Neuronal stem cell (in vitro differentiated cells): ENCODE data around the gene GRM1. TPM values are rescaled to one million over a fixed set of nuclear protein-coding genes. Genes with fewer than 3 reads are reported as not detected.

Source experiments
- DNase-seq: peaks from one replicate; pipeline ENCODE4 v3.0.0-alpha.2; 2013; ENCODE audit warnings: low spot score
- H2AFZ ChIP-seq: one replicate; pipeline ENCODE4 v1.6.1; 2013; ENCODE audit warnings: mild to moderate bottlenecking, low read length, inconsistent platforms
- H2AK5ac ChIP-seq: 2 replicates; pipeline ENCODE4 v1.6.1; 2013; ENCODE audit warnings: low read depth, mild to moderate bottlenecking, inconsistent platforms, low read length, moderate library complexity, mixed read lengths
- H2BK120ac ChIP-seq: 2 replicates; pipeline ENCODE4 v1.6.1; 2013; ENCODE audit warnings: low read depth, mild to moderate bottlenecking, inconsistent platforms, low read length, moderate library complexity, mixed read lengths
- H2BK12ac ChIP-seq: one replicate; pipeline ENCODE4 v1.6.1; 2013; ENCODE audit warnings: low read length, inconsistent platforms
- H2BK15ac ChIP-seq: 2 replicates; pipeline ENCODE4 v1.6.1; 2013; ENCODE audit warnings: mild to moderate bottlenecking, low read length, inconsistent platforms, mixed read lengths
- H2BK5ac ChIP-seq: one replicate; pipeline ENCODE4 v1.6.1; 2013; ENCODE audit warnings: inconsistent platforms, mild to moderate bottlenecking, low read length, moderate library complexity
- H3K14ac ChIP-seq: one replicate; pipeline ENCODE4 v1.6.1; 2013; ENCODE audit warnings: low read length, inconsistent platforms
- H3K18ac ChIP-seq: 2 replicates; pipeline ENCODE4 v1.6.1; 2013; ENCODE audit warnings: low read length, inconsistent platforms
- H3K23ac ChIP-seq: 2 replicates; pipeline ENCODE4 v1.6.1; 2013; ENCODE audit warnings: low read depth, mild to moderate bottlenecking, mixed read lengths, low read length, inconsistent platforms; ENCODE audit not compliant: poor library complexity
- H3K27ac ChIP-seq: replicated peaks from 3 replicates; pipeline ENCODE4 v1.5.1; 2013; ENCODE audit warnings: low read length, inconsistent platforms
- H3K27me3 ChIP-seq, 3 experiments: 2 replicates each; pipeline ENCODE4 v1.6.1; 2013; ENCODE audit warnings: low read length in 3 of 3, mild to moderate bottlenecking in 2 of 3, inconsistent platforms in 1 of 3, low read depth in 1 of 3, mixed read lengths in 1 of 3, moderate library complexity in 1 of 3; ENCODE audit not compliant: control insufficient read depth in 3 of 3, insufficient read depth in 3 of 3
- H3K36me3 ChIP-seq, 2 donors: replicated peaks in 1 of 2; 2 replicates each; pipeline ENCODE4 v1.6.1; 2013; ENCODE audit warnings: low read length in 2 of 2; ENCODE audit not compliant: control insufficient read depth in 2 of 2, insufficient read depth in 2 of 2
- H3K4ac ChIP-seq: 2 replicates; pipeline ENCODE4 v1.6.1; 2013; ENCODE audit warnings: inconsistent platforms, mild to moderate bottlenecking, low read length, moderate library complexity
- H3K4me1 ChIP-seq, 2 donors: 1 replicate in 1 of 2; 2 replicates in 1 of 2; pipeline ENCODE4 v1.6.1; 2013; ENCODE audit warnings: low read length in 2 of 2, low read depth in 1 of 2; ENCODE audit not compliant: control insufficient read depth in 2 of 2, insufficient read depth in 1 of 2
- H3K4me2 ChIP-seq: one replicate; pipeline ENCODE4 v1.6.1; 2013; ENCODE audit warnings: mild to moderate bottlenecking, low read length, inconsistent platforms; ENCODE audit not compliant: insufficient read depth, poor library complexity, severe bottlenecking
- H3K4me3 ChIP-seq, 2 donors: 2 replicates each; pipeline ENCODE4 v1.5.1; 2013; ENCODE audit warnings: low read length in 2 of 2, mild to moderate bottlenecking in 2 of 2, inconsistent platforms in 1 of 2, moderate library complexity in 1 of 2
- H3K79me1 ChIP-seq: one replicate; pipeline ENCODE4 v1.6.1; 2013; ENCODE audit warnings: low read depth, mild to moderate bottlenecking, inconsistent platforms, low read length, moderate library complexity
- H3K9ac ChIP-seq: one replicate; pipeline ENCODE4 v1.6.1; 2013; ENCODE audit warnings: mild to moderate bottlenecking, low read depth, low read length, inconsistent platforms; ENCODE audit not compliant: poor library complexity
- H3K9me3 ChIP-seq, 2 donors: replicated peaks in 1 of 2; 2 replicates each; pipeline versions ENCODE3 to v1.6.1; 2013; ENCODE audit warnings: low read length in 2 of 2, mild to moderate bottlenecking in 2 of 2, inconsistent platforms in 1 of 2, low read depth in 1 of 2, mixed read lengths in 1 of 2, moderate library complexity in 1 of 2; ENCODE audit not compliant: control insufficient read depth in 2 of 2, insufficient read depth in 1 of 2
- H4K8ac ChIP-seq: one replicate; pipeline ENCODE4 v1.6.1; 2013; ENCODE audit warnings: low read depth, mild to moderate bottlenecking, inconsistent platforms, low read length, moderate library complexity
- H4K91ac ChIP-seq: one replicate; pipeline ENCODE4 v1.6.1; 2013; ENCODE audit warnings: low read length, low read depth, mild to moderate bottlenecking, inconsistent platforms; ENCODE audit not compliant: poor library complexity
- WGBS, 2 donors: extraction: QIAGEN DNeasy Blood & Tissue Kit; methylation state at CpG; one replicate each; pipeline ENCODE4 v1.1.7; 2013; ENCODE audit warnings: missing lambda C conversion rate in 2 of 2, mixed read lengths in 1 of 2; ENCODE audit not compliant: insufficient read length in 2 of 2, insufficient replicate concordance in 1 of 2; ENCODE audit errors: extremely low coverage in 2 of 2; 5-methylcytosine and 5-hydroxymethylcytosine counted together
- polyA plus RNA-seq, 2 experiments: library from polyadenylated mRNA; stranded (reverse); fragments of 200-250 nt; gene quantifications; one replicate each; pipeline ENCODE4 v1.2.3, GENCODE V29; 2013

Gene GRM1
- polyA plus RNA-seq (2013, experiment 1 of 2), result 0.18 TPM
- polyA plus RNA-seq (2013, experiment 2 of 2), result 0.21 TPM

- Histone ChIP-seq H3K14ac (no peak within 1 kb of the TSS), H4K8ac (no peak within 1 kb of the TSS), H2BK5ac (no peak within 1 kb of the TSS), H3K23ac (no peak within 1 kb of the TSS), H3K4me3 (peak within 1 kb of the TSS; percentile 21 to 71), H2AFZ (peak within 1 kb of the TSS; percentile 54), H2BK120ac (no peak within 1 kb of the TSS), H3K36me3 (no peaks in the 10 kb centered on the region), H3K9me3 (no peaks in the 10 kb centered on the region), H3K27ac (no peak within 1 kb of the TSS), H3K4ac (no peak within 1 kb of the TSS), H3K9ac (no peak within 1 kb of the TSS), H3K4me2 (peak within 1 kb of the TSS; percentile 65), H3K27me3 (peaks cover 0 to 32% (median 16%) of the 10 kb centered on the region in 3 experiments), H3K79me1 (no peaks in the 10 kb centered on the region), H3K18ac (no peak within 1 kb of the TSS), H2AK5ac (no peak within 1 kb of the TSS), H4K91ac (no peak within 1 kb of the TSS), H2BK15ac (no peak within 1 kb of the TSS), H2BK12ac (no peak within 1 kb of the TSS), H3K4me1 (peaks cover 0 to 5% of the 10 kb centered on the region in 2 donors)
- DNase-seq, result no peak
- no CpG with 5 or more reads among the region's 39 CpGs for WGBS, 2 donors
These were observed at the start of gene GRM1 for GRCh38 chr6:146028851-146029572. Gene GRM1 (plus strand): TSS chr6:146029062. CDS start chr6:146029518, 456 bp downstream.

- no peak overlapping the region for H2BK120ac ChIP-seq
- no peak overlapping the region for H3K14ac ChIP-seq
- no peak overlapping the region for H3K27ac ChIP-seq
- WGBS, 2 donors, result no CpG with 5 or more reads among the region's 1 CpG
- no peak overlapping the region for H3K4ac ChIP-seq
- no peak overlapping the region for H2BK12ac ChIP-seq
- H3K4me1 ChIP-seq, result no peaks in the 10 kb centered on the region
- no peak overlapping the region for H3K4me3 ChIP-seq
- H2BK5ac ChIP-seq, result no peak overlapping the region
- no peaks in the 10 kb centered on the region for H3K36me3 ChIP-seq
- no peaks in the 10 kb centered on the region for H3K27me3 ChIP-seq
- H4K91ac ChIP-seq, result no peak overlapping the region
- no peak overlapping the region for H4K8ac ChIP-seq
- H3K79me1 ChIP-seq, result no peaks in the 10 kb centered on the region
- no peak overlapping the region for H3K18ac ChIP-seq
- no peak overlapping the region for H2BK15ac ChIP-seq
- no peak overlapping the region for H3K9ac ChIP-seq
- peaks cover 0 to 2% of the 10 kb centered on the region in 2 donors for H3K9me3 ChIP-seq
- H3K4me2 ChIP-seq, result no peak overlapping the region
- no peak overlapping the region for H2AK5ac ChIP-seq
- H2AFZ ChIP-seq, result no peak overlapping the region
- DNase-seq, result no peak
- no peak overlapping the region for H3K23ac ChIP-seq
These were observed 19.5 kb upstream of the GRM1 start for GRCh38 chr6:146009338-146009737.

- H4K8ac ChIP-seq, result no peak overlapping the region
- H3K14ac ChIP-seq, result no peak overlapping the region
- H3K36me3 ChIP-seq, result no peaks in the 10 kb centered on the region
- H3K4me3 ChIP-seq, result no peak overlapping the region
- H3K9ac ChIP-seq, result no peak overlapping the region
- no peak overlapping the region for H2BK12ac ChIP-seq
- H3K79me1 ChIP-seq, result no peaks in the 10 kb centered on the region
- no peak overlapping the region for H4K91ac ChIP-seq
- no peak overlapping the region for H3K23ac ChIP-seq
- peaks cover 0 to 2% of the 10 kb centered on the region in 2 donors for H3K4me1 ChIP-seq
- no peak overlapping the region for H3K4ac ChIP-seq
- H2BK120ac ChIP-seq, result no peak overlapping the region
- peaks cover 0 to 2% of the 10 kb centered on the region in 2 donors for H3K9me3 ChIP-seq
- no peak overlapping the region for H2AFZ ChIP-seq
- no peak overlapping the region for H2BK5ac ChIP-seq
- H2AK5ac ChIP-seq, result no peak overlapping the region
- H2BK15ac ChIP-seq, result no peak overlapping the region
- H3K27ac ChIP-seq, result no peak overlapping the region
- no peak for DNase-seq
- no peak overlapping the region for H3K4me2 ChIP-seq
- no peak overlapping the region for H3K18ac ChIP-seq
- H3K27me3 ChIP-seq, result no peaks in the 10 kb centered on the region
These were observed 14.6 kb upstream of the GRM1 start for GRCh38 chr6:146014233-146014632.

GRCh38 chr6:146017672-146018071, 11.2 kb upstream of the GRM1 start:
- no peak overlapping the region for H3K23ac ChIP-seq
- H3K4ac ChIP-seq, result no peak overlapping the region
- peaks cover 0 to 2% of the 10 kb centered on the region in 2 donors for H3K4me1 ChIP-seq
- no peak for DNase-seq
- H3K27me3 ChIP-seq, result no peaks in the 10 kb centered on the region
- H3K9me3 ChIP-seq, result no peaks in the 10 kb centered on the region
- no peaks in the 10 kb centered on the region for H3K36me3 ChIP-seq
- no peak overlapping the region for H3K18ac ChIP-seq
- no peak overlapping the region for H3K4me2 ChIP-seq
- no peak overlapping the region for H2BK15ac ChIP-seq
- no peak overlapping the region for H2AK5ac ChIP-seq
- H2BK5ac ChIP-seq, result no peak overlapping the region
- no peak overlapping the region for H3K9ac ChIP-seq
- H2BK120ac ChIP-seq, result no peak overlapping the region
- no peak overlapping the region for H3K4me3 ChIP-seq
- no peaks in the 10 kb centered on the region for H3K79me1 ChIP-seq
- H4K91ac ChIP-seq, result no peak overlapping the region
- no peak overlapping the region for H4K8ac ChIP-seq
- no peak overlapping the region for H3K27ac ChIP-seq
- H3K14ac ChIP-seq, result no peak overlapping the region
- H2AFZ ChIP-seq, result no peak overlapping the region
- H2BK12ac ChIP-seq, result no peak overlapping the region
